Measurements from ENCODE around the gene ZFAND3. TPM values are rescaled to one million over a fixed set of nuclear protein-coding genes. Genes with fewer than 3 reads are reported as not detected.

Gene ZFAND3
- total and polyA plus RNA-seq, 2 donors (not counting 3 experiments of a cell fraction or from before 2014, with no cell fraction given): 15.4 to 54.2 TPM

DNA sequence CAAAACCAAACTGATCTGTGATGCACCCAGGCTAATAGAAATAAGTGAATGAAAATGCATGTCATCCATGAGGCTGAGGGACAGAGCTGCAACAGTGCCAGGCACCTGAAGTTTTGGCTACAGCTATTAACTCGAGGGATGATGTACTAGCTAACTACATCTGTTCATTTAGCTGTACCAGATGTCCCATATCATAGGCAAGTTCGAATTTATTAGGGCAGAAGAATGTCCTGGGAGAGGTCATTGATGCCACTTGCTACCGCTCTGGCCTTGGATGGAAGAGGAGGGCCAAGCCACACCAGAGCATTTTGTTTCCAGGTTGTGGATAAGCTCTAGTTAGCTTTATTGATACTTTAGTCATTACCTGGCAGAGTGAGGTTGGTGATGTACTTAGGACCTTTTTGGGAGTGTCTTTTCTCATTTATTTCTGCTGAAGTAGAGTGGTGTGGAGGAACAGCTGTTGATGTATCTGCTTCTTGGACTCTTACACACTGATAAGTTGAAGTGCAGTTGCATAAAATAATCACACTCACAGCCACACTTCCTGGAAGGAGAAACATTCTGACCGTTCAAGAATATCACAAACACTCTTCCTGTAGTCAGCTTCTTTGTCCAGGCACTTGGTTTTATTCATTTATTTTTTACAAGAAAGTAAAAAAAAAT lies 8.2 kb downstream of the ZFAND3 start:
- FAIRE-seq (no peak), DNase-seq (ENCODE audit: low read depth, low spot score) (peak; percentile 20)
- Histone ChIP-seq H3K79me2 (ENCODE audit: control insufficient read depth, insufficient read depth, low read length) (peaks cover 99% of the 10 kb centered on the region), H3K4me3 (replicated peaks in 1 of 3; ENCODE audit: insufficient read depth in 1 of 3, low read depth in 1 of 3, low read length in 3 of 3) (no peak overlapping the region), H3K4me1 (ENCODE audit: control insufficient read depth, extremely low read depth, insufficient read depth, low read length) (peaks cover 9% of the 10 kb centered on the region), H3K9ac (replicated peaks; ENCODE audit: extremely low read depth, insufficient read depth, low read length) (no peak overlapping the region), H3K36me3 (ENCODE audit: control insufficient read depth in 2 of 2, extremely low read depth in 1 of 2, insufficient read depth in 2 of 2, low read length in 2 of 2) (peaks cover 0 to 5% of the 10 kb centered on the region in 2 experiments), H3K27ac (ENCODE audit: insufficient read depth, low read depth, low read length) (no peak overlapping the region), H3K27me3 (ENCODE audit: control insufficient read depth in 2 of 2, insufficient read depth in 2 of 2, low read length in 2 of 2) (no peaks in the 10 kb centered on the region), H4K20me1 (replicated peaks; ENCODE audit: control insufficient read depth, extremely low read depth, insufficient read depth, low read length) (peaks cover 27% of the 10 kb centered on the region), H3K9me1 (replicated peaks; ENCODE audit: control insufficient read depth, extremely low read depth, insufficient read depth, low read length) (peaks cover 6% of the 10 kb centered on the region), H3K9me3 (replicated peaks; ENCODE audit: control insufficient read depth, insufficient read depth, low read length) (no peaks in the 10 kb centered on the region), H2AFZ (ENCODE audit: low read depth, low read length) (no peak overlapping the region), H3K4me2 (ENCODE audit: insufficient read depth, low read length) (no peak overlapping the region)
- no TSS peak for BruUV-seq (replicated peaks)
- TF ChIP-seq POLR2A (IDR thresholded peaks at IDR 0.05; ENCODE audit: low read depth, low read length): no peak
- no peak for TF ChIP-seq GATA2 (IDR thresholded peaks at IDR 0.05; ENCODE audit: insufficient read depth, insufficient read length, low read depth, low read length)
- TF ChIP-seq MYC (IDR thresholded peaks at IDR 0.05; ENCODE audit: low read depth, low read length): no peak
- TF ChIP-seq, protein P1, sequence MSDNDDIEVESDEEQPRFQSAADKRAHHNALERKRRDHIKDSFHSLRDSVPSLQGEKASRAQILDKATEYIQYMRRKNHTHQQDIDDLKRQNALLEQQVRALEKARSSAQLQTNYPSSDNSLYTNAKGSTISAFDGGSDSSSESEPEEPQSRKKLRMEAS (IDR thresholded peaks at IDR 0.05; ENCODE audit: insufficient read depth, insufficient read length): no peak
- no peak for TF ChIP-seq POLR2AphosphoS5 (IDR thresholded peaks at IDR 0.05; ENCODE audit: insufficient read depth, low read depth, low read length)
- no peak for TF ChIP-seq FOS (IDR thresholded peaks at IDR 0.05; ENCODE audit: borderline replicate concordance, insufficient read depth, low read length)
- TF ChIP-seq JUN (IDR thresholded peaks at IDR 0.05; ENCODE audit: borderline replicate concordance, insufficient read depth, insufficient read length, low read depth): no peak
- no peak for TF ChIP-seq EZH2 (IDR thresholded peaks at IDR 0.05; ENCODE audit: borderline replicate concordance, low read depth, low read length, severe bottlenecking)
- TF ChIP-seq, protein P2, sequence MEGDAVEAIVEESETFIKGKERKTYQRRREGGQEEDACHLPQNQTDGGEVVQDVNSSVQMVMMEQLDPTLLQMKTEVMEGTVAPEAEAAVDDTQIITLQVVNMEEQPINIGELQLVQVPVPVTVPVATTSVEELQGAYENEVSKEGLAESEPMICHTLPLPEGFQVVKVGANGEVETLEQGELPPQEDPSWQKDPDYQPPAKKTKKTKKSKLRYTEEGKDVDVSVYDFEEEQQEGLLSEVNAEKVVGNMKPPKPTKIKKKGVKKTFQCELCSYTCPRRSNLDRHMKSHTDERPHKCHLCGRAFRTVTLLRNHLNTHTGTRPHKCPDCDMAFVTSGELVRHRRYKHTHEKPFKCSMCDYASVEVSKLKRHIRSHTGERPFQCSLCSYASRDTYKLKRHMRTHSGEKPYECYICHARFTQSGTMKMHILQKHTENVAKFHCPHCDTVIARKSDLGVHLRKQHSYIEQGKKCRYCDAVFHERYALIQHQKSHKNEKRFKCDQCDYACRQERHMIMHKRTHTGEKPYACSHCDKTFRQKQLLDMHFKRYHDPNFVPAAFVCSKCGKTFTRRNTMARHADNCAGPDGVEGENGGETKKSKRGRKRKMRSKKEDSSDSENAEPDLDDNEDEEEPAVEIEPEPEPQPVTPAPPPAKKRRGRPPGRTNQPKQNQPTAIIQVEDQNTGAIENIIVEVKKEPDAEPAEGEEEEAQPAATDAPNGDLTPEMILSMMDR (IDR thresholded peaks at IDR 0.05; ENCODE audit: extremely low read depth in 1 of 2, insufficient read depth in 1 of 2, low read depth in 1 of 2, low read length in 2 of 2): no peak
- dilution Hi-C loops (cut with MboI; ENCODE audit: extremely low pct_ligation_motif_present, low sequenced_read_pairs) (no loop called here), intact Hi-C loops (cut with micrococcal nuclease) (no loop called here)
- ChIA-PET CTCF (interaction anchor here (0.6 to 2.1 kb wide), 8 partner anchors 9 to 666 kb away, joined by 3 to 14 read pairs (median 3); no protein-coding TSS in a partner anchor), POLR2A (interaction anchor here (0.8 kb wide), 1 partner anchor 9 kb away, joined by 4 read pairs; the partner anchor contains the start of gene ZFAND3)
